Rectal smooth muscle tissue (tissue), 1 donor: ENCODE results near the gene TMC3.
"Not testable (repeated sequence)": the region's sequence is repeated elsewhere in the genome, so short reads cannot be mapped to it uniquely, and the experiment has no call there.

Source experiments
- H3K27ac ChIP-seq: one replicate; pipeline ENCODE4 v1.7.0; 2013; ENCODE audit warnings: low read depth, low read length, inconsistent platforms
- H3K27me3 ChIP-seq: one replicate; pipeline ENCODE4 v1.7.0; 2013; ENCODE audit warnings: low read length; ENCODE audit not compliant: control insufficient read depth, insufficient read depth
- H3K36me3 ChIP-seq: one replicate; pipeline ENCODE4 v1.7.0; 2013; ENCODE audit warnings: low read length; ENCODE audit not compliant: control insufficient read depth, insufficient read depth
- H3K4me1 ChIP-seq: one replicate; pipeline ENCODE4 v1.7.0; 2013; ENCODE audit warnings: low read length; ENCODE audit not compliant: control insufficient read depth, insufficient read depth
- H3K4me3 ChIP-seq: one replicate; pipeline ENCODE4 v1.7.0; 2013; ENCODE audit warnings: low read length
- H3K9ac ChIP-seq: one replicate; pipeline ENCODE4 v1.7.0; 2013; ENCODE audit warnings: low read length

TMC3 gene

GRCh38 chr15:81358248-81358647 lies 15.8 kb downstream of the TMC3 start:
- H3K4me3 ChIP-seq = no peak overlapping the region
- H3K4me1 ChIP-seq = no peaks in the 10 kb centered on the region
- no peaks in the 10 kb centered on the region for H3K36me3 ChIP-seq
- no peak overlapping the region for H3K9ac ChIP-seq
- no peaks in the 10 kb centered on the region for H3K27me3 ChIP-seq
- H3K27ac ChIP-seq = no peak overlapping the region

- no peaks in the 10 kb centered on the region for H3K36me3 ChIP-seq
- H3K4me1 ChIP-seq = no peaks in the 10 kb centered on the region
- no peak overlapping the region for H3K9ac ChIP-seq
- H3K27ac ChIP-seq = no peak overlapping the region
- no peak overlapping the region for H3K4me3 ChIP-seq
- H3K27me3 ChIP-seq = no peaks in the 10 kb centered on the region
These were observed 16.8 kb downstream of the TMC3 start for GRCh38 chr15:81357180-81357686.

- H3K4me3 ChIP-seq = no peak overlapping the region
- H3K27ac ChIP-seq = no peak overlapping the region
- H3K27me3 ChIP-seq = no peaks in the 10 kb centered on the region
- no peaks in the 10 kb centered on the region for H3K36me3 ChIP-seq
- H3K4me1 ChIP-seq = no peaks in the 10 kb centered on the region
- H3K9ac ChIP-seq = no peak overlapping the region
These were observed 17.8 kb downstream of the TMC3 start for GRCh38 chr15:81356252-81356651.

- H3K27me3 ChIP-seq = no peaks in the 10 kb centered on the region
- H3K4me1 ChIP-seq = no peaks in the 10 kb centered on the region
- H3K36me3 ChIP-seq = no peaks in the 10 kb centered on the region
- no peak overlapping the region for H3K4me3 ChIP-seq
- no peak overlapping the region for H3K27ac ChIP-seq
- H3K9ac ChIP-seq = no peak overlapping the region
These were observed 22.4 kb downstream of the TMC3 start for GRCh38 chr15:81351651-81352050.

- Histone ChIP-seq H3K4me3 (no peak overlapping the region), H3K27me3 (no peaks in the 10 kb centered on the region), H3K27ac (no peak overlapping the region), H3K4me1 (no peaks in the 10 kb centered on the region), H3K9ac (no peak overlapping the region), H3K36me3 (no peaks in the 10 kb centered on the region)
These were observed 24.7 kb downstream of the TMC3 start for GRCh38 chr15:81349271-81349670.

GRCh38 chr15:81348691-81349090 lies 25.3 kb downstream of the TMC3 start:
- H3K27ac ChIP-seq, H3K27me3 ChIP-seq, H3K36me3 ChIP-seq, H3K4me3 ChIP-seq, H3K4me1 ChIP-seq, H3K9ac ChIP-seq: not testable (repeated sequence)

- H3K4me1 ChIP-seq = no peaks in the 10 kb centered on the region
- no peak overlapping the region for H3K9ac ChIP-seq
- H3K36me3 ChIP-seq = no peaks in the 10 kb centered on the region
- no peaks in the 10 kb centered on the region for H3K27me3 ChIP-seq
- H3K4me3 ChIP-seq = no peak overlapping the region
- H3K27ac ChIP-seq = no peak overlapping the region
These were observed 26.1 kb downstream of the TMC3 start for GRCh38 chr15:81347910-81348309.

- Histone ChIP-seq H3K36me3 (no peaks in the 10 kb centered on the region), H3K4me1 (no peaks in the 10 kb centered on the region), H3K9ac (no peak overlapping the region), H3K4me3 (no peak overlapping the region), H3K27me3 (no peaks in the 10 kb centered on the region), H3K27ac (no peak overlapping the region)
These were observed 27.4 kb downstream of the TMC3 start for GRCh38 chr15:81346611-81347010.

- Histone ChIP-seq H3K27ac (no peak overlapping the region), H3K4me3 (no peak overlapping the region), H3K4me1 (peaks cover 11% of the 10 kb centered on the region), H3K36me3 (no peaks in the 10 kb centered on the region), H3K27me3 (no peaks in the 10 kb centered on the region), H3K9ac (no peak overlapping the region)
These were observed 30.6 kb downstream of the TMC3 start for GRCh38 chr15:81343371-81343770.

- H3K36me3 ChIP-seq = no peaks in the 10 kb centered on the region
- no peak overlapping the region for H3K9ac ChIP-seq
- peaks cover 11% of the 10 kb centered on the region for H3K4me1 ChIP-seq
- H3K27ac ChIP-seq = no peak overlapping the region
- no peak overlapping the region for H3K4me3 ChIP-seq
- no peaks in the 10 kb centered on the region for H3K27me3 ChIP-seq
These were observed 32.7 kb downstream of the TMC3 start for GRCh38 chr15:81341351-81341750.

- H3K9ac ChIP-seq = no peak overlapping the region
- H3K27ac ChIP-seq = no peak overlapping the region
- H3K4me1 ChIP-seq = peaks cover 11% of the 10 kb centered on the region
- H3K27me3 ChIP-seq = no peaks in the 10 kb centered on the region
- no peak overlapping the region for H3K4me3 ChIP-seq
- H3K36me3 ChIP-seq = no peaks in the 10 kb centered on the region
These were observed 34.2 kb downstream of the TMC3 start for GRCh38 chr15:81339851-81340250.

GRCh38 chr15:81339321-81339720 lies 34.7 kb downstream of the TMC3 start:
- Histone ChIP-seq H3K27me3 (no peaks in the 10 kb centered on the region), H3K27ac (no peak overlapping the region)

GRCh38 chr15:81338170-81339007 lies 35.6 kb downstream of the TMC3 start:
- Histone ChIP-seq H3K4me3 (peak overlapping the region; percentile 12), H3K27ac (no peak overlapping the region)

More at GRCh38 chr15:81339321-81339720, 34.7 kb downstream of the TMC3 start:
- Histone ChIP-seq H3K4me1 (peaks cover 11% of the 10 kb centered on the region), H3K36me3 (no peaks in the 10 kb centered on the region), H3K9ac (no peak overlapping the region), H3K4me3 (no peak overlapping the region)

More at GRCh38 chr15:81338170-81339007, 35.6 kb downstream of the TMC3 start:
- no peak overlapping the region for H3K9ac ChIP-seq
- H3K27me3 ChIP-seq = no peaks in the 10 kb centered on the region
- no peaks in the 10 kb centered on the region for H3K36me3 ChIP-seq
- peaks cover 11% of the 10 kb centered on the region for H3K4me1 ChIP-seq
